Stimulated activated naive B cell treated with anti-CD40 and anti-IgM and Interleukin-4, amounts not matched to agents 10 μg/mL and 1 μg/mL and 100 μg/mL, for 72 hours (primary cell): ENCODE measurements around the gene BMPR1A.
A peak's percentile ranks its signal among the peaks of the same experiment; 100 is the strongest.

Experiments used
- ATAC-seq, 2 donors: fragments of 150-1000 bp; cut with Tn5 transposase; replicated peaks; 2 replicates each; pipeline ENCODE4 v1.10.0; 2021; ENCODE audit warnings: moderate library complexity in 1 of 2
- DNase-seq: peaks from one replicate; pipeline ENCODE4 v3.0.0; 2021
- H3K27ac Mint-ChIP-seq: one replicate; pipeline ENCODE4 v1.8.0; 2022; ENCODE audit warnings: mild to moderate bottlenecking, mixed read lengths
- H3K27me3 Mint-ChIP-seq, 2 donors: one replicate each; pipeline ENCODE4 v1.8.0; 2022; ENCODE audit warnings: mixed read lengths in 2 of 2
- H3K36me3 Mint-ChIP-seq, 2 donors: one replicate each; pipeline ENCODE4 v1.8.0; 2022; ENCODE audit warnings: mixed read lengths in 2 of 2, mild to moderate bottlenecking in 1 of 2
- H3K4me1 Mint-ChIP-seq, 2 donors: one replicate each; pipeline ENCODE4 v1.8.0; 2022; ENCODE audit warnings: mixed read lengths in 2 of 2, mild to moderate bottlenecking in 1 of 2
- H3K4me3 Mint-ChIP-seq, 2 donors: one replicate each; pipeline ENCODE4 v1.8.0; 2022; ENCODE audit warnings: mild to moderate bottlenecking in 2 of 2, mixed read lengths in 2 of 2, moderate library complexity in 1 of 2
- H3K9me3 Mint-ChIP-seq, 2 donors: one replicate each; pipeline ENCODE4 v1.8.0; 2022; ENCODE audit warnings: mixed read lengths in 2 of 2, mild to moderate bottlenecking in 1 of 2

The BMPR1A gene

GRCh38 chr10:86744067-86744725 lies 12.2 kb upstream of the BMPR1A start:
- ATAC-seq: no peak
- DNase-seq: no peak
- H3K27me3 Mint-ChIP-seq: peaks cover 21 to 40% of the 10 kb centered on the region in 2 donors
- no peak overlapping the region for H3K4me3 Mint-ChIP-seq
- peaks cover 6% of the 10 kb centered on the region in 2 donors for H3K4me1 Mint-ChIP-seq
- no peaks in the 10 kb centered on the region for H3K36me3 Mint-ChIP-seq
- no peaks in the 10 kb centered on the region for H3K9me3 Mint-ChIP-seq
- H3K27ac Mint-ChIP-seq: no peak overlapping the region

GRCh38 chr10:86747796-86748581 lies 8.4 kb upstream of the BMPR1A start:
- peaks cover 6 to 9% of the 10 kb centered on the region in 2 donors for H3K4me1 Mint-ChIP-seq
- no peaks in the 10 kb centered on the region for H3K9me3 Mint-ChIP-seq
- DNase-seq: no peak
- ATAC-seq: no peak
- H3K36me3 Mint-ChIP-seq: no peaks in the 10 kb centered on the region
- H3K27ac Mint-ChIP-seq: no peak overlapping the region
- H3K27me3 Mint-ChIP-seq: peaks cover 9 to 21% of the 10 kb centered on the region in 2 donors
- H3K4me3 Mint-ChIP-seq: no peak overlapping the region

DNA sequence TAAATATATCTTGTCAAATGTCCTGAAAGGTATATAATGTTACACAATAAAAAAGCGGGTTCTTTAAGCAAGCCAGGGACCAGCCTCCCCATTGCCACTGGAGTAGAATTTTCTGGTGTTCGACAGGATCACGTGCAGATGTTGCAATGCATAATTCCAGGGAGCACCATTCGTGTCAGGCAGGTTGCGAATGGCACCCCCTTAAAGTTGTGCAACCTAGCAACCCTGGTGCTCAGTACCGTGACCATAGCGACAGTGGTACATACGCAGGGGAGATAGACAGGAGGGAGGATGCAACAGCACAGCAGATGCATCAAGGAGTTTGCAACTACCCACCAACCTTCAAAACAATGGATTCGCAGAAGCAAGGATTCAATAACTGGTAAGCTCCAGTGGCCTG lies 6.6 kb upstream of the BMPR1A start:
- no peaks in the 10 kb centered on the region for H3K9me3 Mint-ChIP-seq
- H3K4me1 Mint-ChIP-seq: peaks cover 6 to 14% of the 10 kb centered on the region in 2 donors
- no peak overlapping the region for H3K27ac Mint-ChIP-seq
- H3K4me3 Mint-ChIP-seq: no peak overlapping the region
- H3K27me3 Mint-ChIP-seq: peaks cover 14 to 22% of the 10 kb centered on the region in 2 donors
- H3K36me3 Mint-ChIP-seq: no peaks in the 10 kb centered on the region
- no peak for ATAC-seq
- DNase-seq: no peak

DNA sequence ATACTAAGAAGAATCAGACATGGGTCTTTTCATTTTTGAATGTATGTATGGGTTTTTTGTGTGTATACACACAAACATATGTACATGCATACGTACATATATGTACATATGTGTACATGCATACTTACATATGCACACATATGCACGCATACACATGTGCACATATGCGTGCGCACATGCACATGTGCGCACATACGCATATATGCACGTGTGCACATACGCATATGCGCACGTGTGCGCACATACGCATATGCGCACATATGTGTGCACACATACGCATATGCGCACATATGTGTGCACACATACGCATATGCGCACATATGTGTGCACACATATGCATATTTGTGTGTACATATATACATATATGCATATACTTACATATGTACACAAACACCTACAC lies 4.9 kb upstream of the BMPR1A start:
- H3K9me3 Mint-ChIP-seq: no peaks in the 10 kb centered on the region
- no peak overlapping the region for H3K27ac Mint-ChIP-seq
- no peak for DNase-seq
- no peak overlapping the region for H3K4me3 Mint-ChIP-seq
- no peaks in the 10 kb centered on the region for H3K36me3 Mint-ChIP-seq
- ATAC-seq: no peak
- H3K27me3 Mint-ChIP-seq: peaks cover 13 to 32% of the 10 kb centered on the region in 2 donors
- peaks cover 17 to 18% of the 10 kb centered on the region in 2 donors for H3K4me1 Mint-ChIP-seq

DNA sequence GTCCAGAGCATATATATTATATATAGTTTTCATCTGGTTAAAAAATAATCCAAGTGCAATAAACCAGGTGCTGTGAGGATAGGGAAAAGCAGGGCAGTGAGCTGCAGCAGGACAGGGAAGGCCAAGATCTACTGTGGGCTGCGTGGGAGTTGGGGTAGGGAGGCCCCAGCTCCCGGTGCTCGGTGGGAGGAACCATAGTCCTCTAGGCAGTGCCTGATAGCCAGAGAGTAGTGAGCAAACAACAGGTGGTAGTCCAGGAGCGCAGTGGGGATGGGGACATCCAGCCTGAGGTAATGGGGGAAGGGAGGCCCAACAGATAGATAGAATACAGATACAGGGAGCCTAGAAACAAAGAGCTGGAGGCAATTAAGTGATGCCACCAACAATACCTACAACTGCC lies 4.1 kb upstream of the BMPR1A start:
- DNase-seq (no peak), ATAC-seq (no peak)
- H3K4me3 Mint-ChIP-seq: no peak overlapping the region
- peaks cover 14 to 36% of the 10 kb centered on the region in 2 donors for H3K27me3 Mint-ChIP-seq
- no peaks in the 10 kb centered on the region for H3K36me3 Mint-ChIP-seq
- H3K9me3 Mint-ChIP-seq: no peaks in the 10 kb centered on the region
- H3K4me1 Mint-ChIP-seq: peaks cover 18 to 20% of the 10 kb centered on the region in 2 donors
- no peak overlapping the region for H3K27ac Mint-ChIP-seq

DNA sequence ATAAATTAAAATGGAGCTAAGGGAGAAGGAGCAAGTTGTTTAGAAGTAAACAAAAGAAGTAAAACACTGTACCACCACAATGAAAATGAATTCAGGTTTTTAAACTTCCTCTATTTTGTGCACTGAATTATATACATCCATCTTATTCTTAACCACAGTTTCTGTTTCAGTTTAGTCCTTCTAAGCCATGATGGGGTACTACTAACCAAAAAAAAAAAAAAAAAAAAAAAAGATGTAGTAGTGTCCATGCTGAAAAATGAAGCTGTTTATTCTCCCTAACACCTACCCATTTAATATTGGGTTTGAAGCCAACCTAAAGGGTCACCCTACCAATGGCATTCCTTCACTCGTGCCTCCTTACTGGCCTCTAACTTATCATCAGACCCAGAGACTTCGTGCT lies 3.4 kb upstream of the BMPR1A start:
- H3K9me3 Mint-ChIP-seq: no peaks in the 10 kb centered on the region
- ATAC-seq (peak in 1 of 2 donors; percentile 37), DNase-seq (no peak)
- H3K4me3 Mint-ChIP-seq: no peak overlapping the region
- H3K27me3 Mint-ChIP-seq: peaks cover 12 to 40% of the 10 kb centered on the region in 2 donors
- no peak overlapping the region for H3K27ac Mint-ChIP-seq
- no peaks in the 10 kb centered on the region for H3K36me3 Mint-ChIP-seq
- peaks cover 14 to 18% of the 10 kb centered on the region in 2 donors for H3K4me1 Mint-ChIP-seq

DNA sequence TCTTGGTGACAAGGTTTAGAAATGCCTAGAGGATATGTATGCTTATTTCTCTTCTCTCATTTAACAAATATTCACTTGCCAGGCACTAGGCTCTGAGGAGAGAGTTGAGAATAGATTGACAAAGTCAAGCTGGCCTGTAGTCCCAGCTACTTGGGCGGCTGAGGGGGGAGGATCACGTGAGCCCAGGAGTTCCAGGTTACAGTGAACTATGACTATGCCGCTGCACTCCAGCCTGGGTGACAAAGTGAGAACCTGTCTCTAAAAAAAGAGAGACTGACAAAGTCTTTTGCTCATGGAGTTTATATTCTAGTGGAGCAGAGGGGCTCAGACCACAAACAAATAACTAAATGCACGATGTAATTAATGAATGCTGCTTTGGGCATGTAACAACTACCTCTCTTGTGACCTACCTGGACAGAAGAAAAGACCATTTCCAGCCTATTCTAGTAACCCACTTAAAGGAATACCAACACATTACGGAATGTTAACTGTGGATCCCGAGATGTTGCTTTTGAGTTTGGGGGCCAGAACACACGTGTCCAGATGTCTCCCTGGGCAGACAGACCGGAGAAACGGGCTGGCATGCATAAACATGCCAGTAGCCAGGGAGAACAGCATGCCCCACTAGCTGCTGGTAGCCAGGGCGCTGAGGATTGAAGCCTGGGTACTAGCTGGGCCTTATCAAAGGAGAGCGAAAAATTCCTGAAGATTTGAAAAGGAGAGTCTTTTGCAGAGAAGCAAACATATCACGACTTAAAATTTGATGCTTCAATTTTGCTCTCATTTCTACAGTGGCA lies 2.6 kb upstream of the BMPR1A start:
- Mint-ChIP-seq H3K27ac (peak overlapping the region; percentile 56), H3K9me3 (no peaks in the 10 kb centered on the region), H3K36me3 (no peaks in the 10 kb centered on the region), H3K4me1 (peaks cover 18 to 26% of the 10 kb centered on the region in 2 donors), H3K27me3 (peaks cover 20 to 48% of the 10 kb centered on the region in 2 donors), H3K4me3 (no peak overlapping the region)
- DNase-seq: no peak
- no peak for ATAC-seq

GRCh38 chr10:86755454-86755739 lies 1.0 kb upstream of the BMPR1A start:
- peak overlapping the region; percentile 87 to 91 for H3K4me3 Mint-ChIP-seq
- DNase-seq (no peak), ATAC-seq (no peak)
- H3K9me3 Mint-ChIP-seq: no peaks in the 10 kb centered on the region
- peaks cover 33 to 56% of the 10 kb centered on the region in 2 donors for H3K27me3 Mint-ChIP-seq
- peak overlapping the region; percentile 89 for H3K27ac Mint-ChIP-seq
- H3K36me3 Mint-ChIP-seq: no peaks in the 10 kb centered on the region
- H3K4me1 Mint-ChIP-seq: peaks cover 26 to 35% of the 10 kb centered on the region in 2 donors

- Mint-ChIP-seq H3K27me3 (peaks cover 35 to 53% of the 10 kb centered on the region in 2 donors), H3K4me3 (peak overlapping the region; percentile 87 to 91), H3K36me3 (no peaks in the 10 kb centered on the region), H3K27ac (peak overlapping the region; percentile 89), H3K9me3 (no peaks in the 10 kb centered on the region), H3K4me1 (peaks cover 26 to 35% of the 10 kb centered on the region in 2 donors)
- DNase-seq (peak; percentile 75), ATAC-seq (peak; percentile 87 to 90)
Observed at GRCh38 chr10:86755740-86756510, 494 bp upstream of the BMPR1A start.

DNA sequence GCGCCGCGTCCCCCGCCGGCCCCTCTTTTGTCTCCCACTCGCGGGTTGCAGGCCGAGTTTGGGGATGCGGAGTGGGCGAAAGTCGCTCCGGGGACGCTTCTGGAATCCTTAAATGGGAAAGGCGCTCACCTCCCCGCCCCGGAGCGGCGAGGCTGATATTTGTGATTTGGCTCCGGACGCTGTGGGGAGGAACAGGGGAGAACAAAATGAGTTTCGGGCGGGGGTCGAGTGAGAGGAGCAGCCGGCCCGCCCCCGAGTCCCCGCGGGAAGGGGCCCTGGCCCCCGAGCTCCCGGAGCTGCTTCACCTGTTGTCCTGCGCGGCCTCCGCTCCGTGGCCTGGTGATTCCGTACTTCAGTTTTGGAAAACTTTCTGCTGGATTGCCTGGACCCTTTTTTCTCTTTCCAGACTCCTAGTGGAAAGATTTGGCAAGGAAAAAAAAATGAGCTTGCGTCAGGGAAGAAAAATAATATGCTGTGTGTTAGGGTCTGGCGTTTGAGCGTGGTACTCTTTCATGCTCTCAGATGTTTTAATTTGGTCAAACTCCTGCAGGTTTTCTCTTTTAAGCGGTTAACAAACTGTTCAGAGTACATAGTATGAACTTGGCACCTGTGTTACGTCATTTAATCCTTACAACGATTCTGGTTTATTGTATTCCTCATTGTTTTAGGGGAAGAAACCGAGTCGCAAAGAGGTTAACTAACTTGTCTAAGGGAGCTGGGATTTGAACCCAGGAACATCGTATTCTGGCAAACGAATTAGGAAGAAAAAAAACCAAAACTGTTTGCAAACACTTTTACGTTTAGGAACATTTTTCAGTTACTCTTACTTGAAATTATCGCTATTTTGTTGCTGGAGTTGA lies 924 bp downstream of the BMPR1A start:
- Mint-ChIP-seq H3K27me3 (peaks cover 45 to 67% of the 10 kb centered on the region in 2 donors), H3K27ac (peak overlapping the region; percentile 87), H3K4me1 (peaks cover 26 to 35% of the 10 kb centered on the region in 2 donors), H3K4me3 (peak overlapping the region; percentile 81 to 91), H3K9me3 (no peaks in the 10 kb centered on the region), H3K36me3 (no peaks in the 10 kb centered on the region)
- DNase-seq: peak; percentile 2
- ATAC-seq: no peak

DNA sequence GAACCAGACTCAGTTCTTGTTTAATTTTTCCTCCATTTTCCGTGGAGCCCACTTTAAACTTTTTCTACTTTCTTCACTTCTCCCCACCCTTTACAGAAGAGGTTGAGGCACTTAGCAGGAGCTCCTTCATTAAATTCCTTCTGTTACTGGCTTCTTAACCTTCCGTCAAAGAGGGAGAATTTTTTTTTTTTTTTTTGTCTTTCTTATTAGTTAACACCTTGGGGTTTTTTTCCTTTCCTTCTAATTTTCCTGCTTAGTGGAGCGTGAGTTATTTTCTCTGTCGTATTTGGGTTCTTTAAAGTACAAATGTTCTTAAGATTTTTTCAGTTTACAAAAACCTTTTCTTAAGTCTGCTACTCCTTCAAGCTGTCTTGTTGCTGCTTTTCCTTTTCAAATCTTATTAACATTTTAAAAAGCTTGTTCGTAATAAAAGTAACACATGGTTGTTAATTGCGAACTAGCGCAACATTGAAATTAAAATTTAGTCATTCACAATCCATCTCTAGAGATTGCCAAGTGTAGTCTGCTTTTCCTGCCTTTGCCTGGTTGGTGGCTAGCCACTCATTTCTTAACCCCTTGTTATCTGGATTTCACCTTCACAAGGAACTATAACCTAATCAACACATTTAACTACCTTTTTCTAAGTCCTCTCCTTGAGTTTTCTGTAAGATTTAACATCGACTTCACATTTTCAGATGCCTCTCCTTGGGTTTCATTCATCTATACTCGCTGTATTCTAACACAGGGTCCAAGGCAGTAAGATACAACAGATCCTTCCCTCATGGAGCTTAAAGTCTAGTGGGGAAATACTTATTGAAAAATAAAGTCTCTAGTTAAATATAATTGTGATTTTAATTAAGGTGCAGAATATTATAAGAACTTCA lies 2.0 kb downstream of the BMPR1A start:
- ATAC-seq (no peak), DNase-seq (no peak)
- H3K27me3 Mint-ChIP-seq: peaks cover 50 to 72% of the 10 kb centered on the region in 2 donors
- H3K4me1 Mint-ChIP-seq: peaks cover 19 to 35% of the 10 kb centered on the region in 2 donors
- H3K4me3 Mint-ChIP-seq: peak overlapping the region; percentile 7 to 42
- no peaks in the 10 kb centered on the region for H3K36me3 Mint-ChIP-seq
- H3K9me3 Mint-ChIP-seq: no peaks in the 10 kb centered on the region
- H3K27ac Mint-ChIP-seq: no peak overlapping the region

DNA sequence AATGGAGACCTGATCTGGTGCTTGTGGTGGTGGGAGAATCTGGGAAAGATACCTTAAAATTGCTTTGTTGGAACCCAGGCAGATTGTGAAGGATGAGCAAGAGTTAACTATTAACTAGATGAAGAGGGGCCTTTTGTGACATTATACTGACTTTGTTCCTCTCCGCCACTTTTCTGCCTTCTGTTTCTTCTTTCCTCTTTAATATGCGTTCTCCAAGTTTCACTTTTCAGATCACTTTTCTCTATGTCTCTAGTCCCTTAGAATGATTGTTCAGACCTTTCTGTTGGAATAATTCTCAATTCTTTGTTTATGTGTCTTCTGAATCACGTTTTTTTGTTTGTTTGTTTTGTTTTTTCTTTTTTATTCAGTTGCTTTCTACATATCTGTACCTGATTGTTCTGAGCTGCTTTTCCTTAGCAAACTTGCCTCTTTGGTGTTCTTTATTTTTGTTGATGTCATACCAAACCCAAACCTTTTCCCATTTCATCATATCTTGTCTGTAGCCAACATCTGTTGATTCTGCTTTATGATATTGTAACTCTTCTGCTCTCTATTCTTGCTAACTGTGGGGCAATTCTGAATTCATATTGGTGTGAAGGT lies 2.8 kb downstream of the BMPR1A start:
- Mint-ChIP-seq H3K27ac (no peak overlapping the region), H3K4me1 (peaks cover 18 to 35% of the 10 kb centered on the region in 2 donors), H3K27me3 (peaks cover 50 to 66% of the 10 kb centered on the region in 2 donors), H3K36me3 (no peaks in the 10 kb centered on the region), H3K4me3 (no peak overlapping the region), H3K9me3 (no peaks in the 10 kb centered on the region)
- ATAC-seq: no peak
- DNase-seq: no peak
